NCI-H2196 treated with DMSO at 0.1 percent for 48 hours (cell line): ENCODE data around the gene CDS2.

Experiments
- DNase-seq: peaks from one replicate; lab custom pipeline; 2025; ENCODE audit not compliant: unreplicated experiment; lab: John Stamatoyannopoulos, UW

The CDS2 gene

DNA sequence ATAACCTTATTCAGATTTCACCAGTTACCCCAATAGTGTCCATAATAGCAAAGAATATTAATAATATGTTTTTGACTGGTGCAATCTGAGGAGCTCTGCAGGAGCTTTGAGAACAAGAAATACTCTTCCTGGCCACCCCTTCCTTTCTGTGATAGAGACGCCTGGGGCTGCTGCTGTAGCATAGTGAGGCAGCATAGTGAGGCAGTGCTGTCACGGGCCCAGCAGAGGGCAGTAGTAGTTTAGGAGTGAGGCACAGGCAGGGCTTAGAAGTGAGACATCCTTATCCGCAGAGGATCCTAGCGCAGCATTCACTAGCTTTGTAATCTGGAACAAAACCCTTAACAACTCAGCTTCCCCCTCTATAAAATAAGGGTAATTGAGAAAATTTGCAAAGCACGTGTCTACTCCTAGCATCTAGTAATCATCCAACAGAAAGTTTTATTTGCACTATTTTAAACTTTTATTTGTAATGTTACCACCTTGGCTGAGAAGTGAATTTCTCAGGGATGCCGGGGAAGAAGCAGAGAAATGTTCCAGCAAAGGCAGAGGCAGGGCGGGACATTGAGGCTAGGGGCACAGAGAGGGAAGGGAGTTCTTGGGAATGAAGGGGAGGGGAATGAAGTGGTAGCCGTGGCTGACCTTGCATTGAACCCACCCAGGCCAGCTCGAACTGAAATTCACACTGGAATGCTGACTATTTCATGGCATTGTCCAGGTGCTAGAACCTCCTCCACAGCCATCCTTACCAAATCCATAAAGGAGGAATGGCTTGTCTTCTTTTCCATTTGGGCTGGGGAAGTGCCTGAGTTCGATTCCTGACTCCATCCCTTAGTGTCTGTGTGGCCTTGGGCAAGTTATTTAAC, 78.8 kb downstream of the CDS2 start:
- DNase-seq = peak; percentile 71

DNA sequence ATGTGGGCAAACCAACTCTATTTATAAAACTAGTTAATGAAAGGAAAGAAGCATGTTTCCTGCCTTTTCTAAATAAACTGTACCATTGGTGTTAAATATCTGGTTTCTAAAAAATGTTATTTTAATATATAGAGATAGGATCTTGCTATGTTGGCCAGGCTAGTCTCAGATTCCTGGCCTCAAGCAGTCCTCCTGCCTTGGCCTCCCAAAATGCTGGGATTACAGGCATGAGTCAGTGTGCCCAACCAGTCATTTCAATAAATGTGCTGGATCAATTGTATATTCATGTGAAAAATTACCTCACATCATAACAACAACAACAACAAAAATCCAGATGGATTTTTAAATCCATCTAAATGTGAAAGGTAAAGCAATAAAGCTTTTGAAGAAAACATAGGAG, 80.3 kb downstream of the CDS2 start:
- DNase-seq = no peak

DNA sequence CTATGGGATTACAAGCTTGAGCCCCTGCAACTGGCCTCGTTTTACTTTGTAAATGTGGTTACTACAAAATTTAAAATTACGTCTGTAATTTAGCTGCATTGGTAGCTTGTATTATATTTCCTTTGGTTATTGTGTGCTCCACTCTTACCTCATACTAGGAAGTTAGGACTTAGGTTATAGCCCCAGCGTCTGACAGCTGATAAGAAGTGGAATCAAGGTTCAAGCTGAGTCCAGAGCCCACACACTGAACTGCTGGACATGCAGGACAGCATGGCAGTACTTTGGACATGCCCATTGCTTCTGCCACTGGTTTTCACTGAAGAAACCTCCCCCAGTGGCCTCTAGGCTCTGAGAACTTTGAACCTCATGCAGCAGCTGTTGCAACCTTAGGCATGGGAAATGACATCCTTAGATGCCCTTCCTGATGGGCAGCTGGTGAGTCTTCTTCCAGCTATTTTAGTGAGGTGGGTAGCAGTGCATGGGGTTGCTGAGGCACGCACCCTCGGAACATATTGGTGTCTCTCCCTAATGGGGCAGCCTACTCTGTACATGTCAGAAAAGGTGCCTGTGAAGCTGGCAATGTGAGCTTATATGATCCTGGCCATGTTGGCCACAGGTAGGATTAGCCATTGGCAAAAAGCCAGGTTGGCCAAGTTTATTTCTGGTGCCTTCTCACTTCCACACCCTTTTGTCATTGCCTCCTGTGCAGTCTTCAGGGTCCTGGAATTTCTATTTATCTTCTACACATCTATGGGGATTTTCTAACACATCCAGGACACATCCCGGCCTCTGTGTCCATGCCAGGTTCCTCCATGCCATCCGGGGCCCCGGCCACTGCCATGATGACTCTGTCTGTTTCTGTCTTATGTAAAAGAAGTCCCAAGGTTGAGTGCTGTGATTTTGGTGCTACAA, 85.3 kb downstream of the CDS2 start:
- no peak for DNase-seq

DNA sequence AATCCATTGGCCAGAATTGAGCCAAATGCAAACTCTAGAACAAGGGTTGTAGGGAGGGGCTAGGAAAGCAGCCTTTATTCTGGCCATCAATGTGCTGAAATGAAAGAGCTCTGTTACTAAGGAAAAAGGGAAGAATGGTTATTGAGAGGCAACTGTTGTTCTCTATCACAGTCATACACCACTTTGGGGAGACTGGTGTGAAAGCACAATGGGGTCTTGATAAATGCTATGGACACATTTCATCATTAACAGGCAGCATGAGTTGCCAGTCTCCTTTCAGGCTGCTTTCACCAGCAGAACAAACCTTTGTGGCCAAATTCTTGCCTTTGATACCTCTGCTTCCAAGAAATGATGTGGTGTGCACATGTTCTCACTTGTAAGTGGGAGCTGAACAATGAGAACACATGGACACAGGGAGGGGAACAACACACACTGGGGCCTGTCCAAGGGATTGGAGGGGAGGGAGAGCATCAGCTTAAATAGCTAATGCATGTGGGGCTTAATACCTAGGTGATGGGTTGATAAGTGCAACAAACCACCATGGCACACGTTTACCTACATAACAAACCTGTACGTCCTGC, 86.2 kb downstream of the CDS2 start:
- no peak for DNase-seq

DNA sequence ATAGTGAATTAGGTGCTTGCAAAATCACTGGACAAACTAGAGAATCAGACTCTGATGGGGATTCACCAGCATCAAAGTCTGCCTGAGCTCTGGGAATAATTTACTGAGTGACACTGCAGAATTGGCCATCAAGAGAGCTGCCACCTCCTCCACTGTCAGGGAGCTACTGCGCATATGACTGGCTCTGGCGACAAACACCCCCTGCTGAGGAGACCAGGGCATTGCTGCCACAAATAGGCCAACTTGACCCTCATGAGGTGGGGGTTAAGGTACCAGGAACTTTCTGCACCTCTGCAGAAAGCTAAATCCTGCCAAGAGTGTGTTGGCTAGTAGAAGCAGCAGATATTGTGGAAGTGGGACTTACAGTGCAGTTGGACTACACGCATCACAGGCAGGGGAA, 88.0 kb downstream of the CDS2 start:
- DNase-seq = no peak

DNA sequence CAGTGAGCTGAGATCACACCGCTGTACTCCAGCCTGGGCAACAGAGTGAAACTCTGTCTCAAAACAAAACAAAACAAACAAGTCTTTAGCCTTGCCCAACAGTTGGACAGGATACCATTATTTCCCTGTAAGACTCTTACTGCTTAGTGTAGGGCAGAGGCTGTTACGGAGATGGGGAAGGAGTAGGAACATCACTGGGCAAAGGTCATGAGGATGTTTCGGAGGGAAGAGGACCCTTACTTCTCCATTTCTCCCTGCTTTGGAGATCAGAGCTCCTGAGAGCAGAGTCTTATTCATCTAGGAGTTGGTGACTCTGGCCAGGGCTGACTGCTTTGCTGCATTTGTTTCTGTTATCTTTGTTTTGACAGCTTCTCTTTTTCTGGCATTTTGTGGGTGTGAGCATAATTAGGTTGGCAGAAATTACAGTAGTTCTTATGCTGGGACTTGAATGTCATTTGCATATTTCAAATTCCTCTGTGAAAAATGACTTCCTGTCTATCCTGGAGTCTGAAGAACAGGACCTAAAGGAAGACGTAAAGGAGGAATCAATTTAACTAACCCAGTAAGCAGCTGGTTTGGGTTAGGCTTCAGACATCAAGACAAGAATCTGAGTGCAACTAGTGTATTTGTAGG, 89.0 kb downstream of the CDS2 start:
- no peak for DNase-seq

DNA sequence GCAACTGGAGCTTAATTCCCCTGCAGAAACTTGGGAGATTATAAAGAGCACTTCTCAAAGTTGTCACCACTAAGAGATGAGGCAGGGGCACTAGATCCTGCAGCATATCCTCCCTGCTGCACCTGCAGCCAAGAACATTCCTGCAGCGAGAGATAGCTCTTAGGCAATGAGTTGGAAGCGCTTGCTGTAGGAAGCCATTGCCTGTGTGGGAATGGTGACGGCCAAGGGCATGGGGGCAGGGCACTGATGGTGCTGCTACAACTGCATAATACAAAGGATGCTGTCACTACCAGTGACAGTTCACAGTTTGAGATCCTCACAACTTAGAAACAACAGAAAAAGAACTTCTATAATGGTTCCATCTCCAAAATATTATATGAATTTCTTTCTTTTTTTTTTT, 89.9 kb downstream of the CDS2 start:
- DNase-seq = no peak

DNA sequence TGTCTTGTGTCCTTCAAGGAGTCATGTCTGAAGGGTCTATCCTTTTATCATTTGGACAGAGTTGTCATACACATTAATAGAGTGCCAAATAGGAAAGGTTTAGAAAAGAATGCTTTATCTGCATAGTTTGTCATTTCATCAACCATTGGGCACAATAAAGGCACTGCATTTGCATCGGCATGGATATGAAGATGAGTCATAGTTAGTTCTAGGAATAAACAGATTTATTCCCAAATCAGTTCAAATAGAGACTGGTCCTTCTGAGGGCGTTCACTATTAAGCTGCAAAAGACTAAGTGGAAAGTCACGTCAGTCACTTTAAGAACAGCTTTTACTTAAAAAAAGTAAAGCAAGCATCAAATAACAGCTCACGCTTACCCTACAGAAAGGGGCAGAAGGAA, 90.8 kb downstream of the CDS2 start:
- DNase-seq = no peak

DNA sequence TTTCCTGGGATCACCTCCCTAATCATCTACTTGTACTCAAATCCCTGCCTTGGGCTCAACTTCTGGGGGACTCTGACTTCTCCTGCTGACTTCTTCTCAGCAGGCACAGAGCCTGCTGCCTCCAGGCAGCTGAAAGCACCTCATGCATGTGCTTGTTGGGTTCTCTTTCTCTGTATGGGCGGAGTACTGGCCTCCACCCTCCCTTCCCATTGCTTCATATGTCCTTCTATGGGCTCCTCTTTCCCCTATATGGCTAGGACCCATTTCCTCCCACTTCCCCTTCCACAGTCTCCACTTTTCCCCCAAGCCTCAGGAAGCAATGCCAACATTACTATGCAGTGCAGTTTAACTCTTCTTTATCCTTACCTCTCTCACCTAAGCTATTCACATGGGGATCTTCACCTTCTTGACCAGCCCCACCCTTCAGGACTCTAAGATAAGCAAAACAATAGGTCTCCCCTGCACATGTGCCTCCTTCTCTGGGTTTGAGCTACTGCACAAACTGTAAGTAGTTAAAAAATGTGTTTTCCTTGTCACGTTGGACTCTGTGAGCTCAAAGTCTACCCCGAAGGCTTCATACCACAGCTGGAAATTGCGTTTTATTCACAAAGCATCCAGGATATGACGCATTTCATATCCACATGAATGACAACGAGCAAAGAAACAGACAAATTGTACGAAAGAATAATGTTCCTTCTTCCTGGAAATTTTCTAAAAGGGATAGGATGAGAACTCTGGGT, 93.7 kb downstream of the CDS2 start:
- DNase-seq = no peak

DNA sequence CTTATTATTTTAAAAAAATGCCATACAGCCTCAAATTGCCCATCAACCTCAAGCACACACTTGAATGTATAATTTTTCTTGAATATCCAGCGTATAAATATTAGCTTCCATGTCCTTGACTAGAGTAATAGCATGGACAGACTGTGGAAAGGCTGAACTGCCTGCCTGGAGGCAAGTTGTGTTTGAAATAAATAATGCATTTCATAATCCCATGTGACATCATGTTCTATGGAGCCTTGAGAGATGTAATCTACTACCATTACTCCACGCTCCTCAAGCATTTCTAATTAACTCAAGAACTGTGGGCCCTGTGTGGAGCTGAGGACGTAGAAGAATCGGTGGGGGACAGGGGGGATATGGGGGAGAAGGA, 94.2 kb downstream of the CDS2 start:
- no peak for DNase-seq

DNA sequence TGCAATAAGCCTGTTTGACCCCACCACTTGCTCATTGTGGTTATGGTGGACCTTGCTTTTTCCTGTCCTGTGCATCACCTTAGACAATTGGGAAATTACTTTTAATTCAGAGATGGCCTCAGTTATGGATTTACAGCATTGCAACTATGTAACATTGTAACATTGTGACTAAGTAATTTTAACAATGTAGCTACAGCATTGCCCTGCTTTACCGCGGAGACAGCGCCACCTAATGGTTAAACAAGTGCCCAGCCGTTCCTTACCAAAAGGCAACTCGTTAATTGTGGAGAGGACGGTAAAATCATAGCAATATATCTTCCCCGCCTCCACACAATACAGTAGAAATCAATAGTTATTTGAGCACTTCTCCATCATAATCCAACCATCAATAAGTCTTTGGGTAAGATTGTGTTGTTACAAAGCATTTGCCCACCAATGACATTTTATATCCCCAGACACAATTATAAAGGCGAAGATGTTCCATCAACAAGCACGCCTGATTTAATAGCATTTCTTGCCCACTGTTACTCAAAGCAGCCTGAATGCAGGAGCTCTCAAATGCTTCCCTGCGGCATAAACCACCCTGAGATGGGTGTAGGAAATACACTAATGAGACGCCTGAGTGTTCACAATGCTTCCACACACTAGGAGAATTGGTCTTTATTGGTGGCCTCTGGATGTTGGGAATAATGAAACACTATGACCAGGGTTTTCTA, 96.3 kb downstream of the CDS2 start:
- peak; percentile 20 for DNase-seq

DNA sequence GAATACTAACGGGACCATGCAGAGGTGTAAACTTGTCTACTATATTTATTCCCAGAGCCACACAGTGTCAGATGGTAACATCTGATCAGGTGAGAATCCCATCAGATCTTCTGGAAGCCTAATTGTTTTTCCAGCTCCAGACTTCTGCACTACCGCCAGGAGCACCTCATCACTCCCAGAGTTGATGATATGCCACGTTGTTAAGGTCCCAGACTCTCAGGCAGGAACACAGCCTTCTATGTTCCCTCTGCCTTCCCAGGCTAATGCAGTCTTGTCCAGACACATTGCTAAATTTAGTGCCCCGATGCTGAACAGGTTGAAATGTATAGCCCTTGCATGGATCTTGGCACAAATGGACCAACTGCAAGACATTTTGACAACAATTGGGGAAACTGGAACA, 103.7 kb downstream of the CDS2 start:
- no peak for DNase-seq

DNA sequence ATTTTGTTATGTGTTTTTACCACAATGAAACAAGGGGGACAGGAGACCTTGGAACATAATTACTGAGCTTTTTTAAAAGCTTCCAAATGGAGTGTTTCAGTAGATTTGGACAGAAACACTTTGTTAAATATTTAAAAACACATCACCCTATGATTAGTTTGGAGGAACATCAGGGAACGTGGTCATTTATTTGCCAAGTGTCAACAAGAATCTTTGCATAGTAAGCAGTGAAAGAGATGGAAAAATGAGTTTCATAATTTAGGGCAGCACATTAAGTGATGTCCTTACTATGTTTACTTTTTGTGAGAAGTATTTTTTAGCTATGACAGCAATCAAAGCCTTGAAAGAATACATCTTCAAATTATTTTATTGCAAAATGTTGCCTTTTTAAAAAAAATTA, 107.3 kb downstream of the CDS2 start:
- no peak for DNase-seq

DNA sequence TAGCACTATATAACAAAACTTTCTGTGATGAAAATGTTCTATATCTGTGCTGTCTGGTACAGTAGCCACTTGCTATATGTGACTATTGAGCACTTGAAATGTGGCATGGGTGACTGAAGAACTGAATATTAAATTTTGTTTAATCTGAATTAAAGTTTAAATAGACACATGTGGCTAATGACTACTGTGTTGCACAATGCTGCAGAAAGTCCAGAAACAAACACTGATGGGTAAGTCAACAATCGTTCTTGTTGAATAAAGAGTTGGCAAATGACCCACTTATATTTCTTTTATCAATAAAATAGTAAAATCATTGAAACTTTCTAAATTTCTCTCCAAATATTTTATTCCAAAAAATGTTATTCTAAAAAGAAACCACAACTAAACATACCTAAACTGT, 108.2 kb downstream of the CDS2 start:
- no peak for DNase-seq
